Right hindlimb (tissue), 1 donor: Measurements from ENCODE around the gene CD40.
"Not testable (repeated sequence)": the region's sequence is repeated elsewhere in the genome, so short reads cannot be mapped to it uniquely, and the experiment has no call there.

Experiments used
- DNase-seq: peaks from one replicate; pipeline ENCODE4 v3.0.0-alpha.2; 2018

CD40 gene

DNA sequence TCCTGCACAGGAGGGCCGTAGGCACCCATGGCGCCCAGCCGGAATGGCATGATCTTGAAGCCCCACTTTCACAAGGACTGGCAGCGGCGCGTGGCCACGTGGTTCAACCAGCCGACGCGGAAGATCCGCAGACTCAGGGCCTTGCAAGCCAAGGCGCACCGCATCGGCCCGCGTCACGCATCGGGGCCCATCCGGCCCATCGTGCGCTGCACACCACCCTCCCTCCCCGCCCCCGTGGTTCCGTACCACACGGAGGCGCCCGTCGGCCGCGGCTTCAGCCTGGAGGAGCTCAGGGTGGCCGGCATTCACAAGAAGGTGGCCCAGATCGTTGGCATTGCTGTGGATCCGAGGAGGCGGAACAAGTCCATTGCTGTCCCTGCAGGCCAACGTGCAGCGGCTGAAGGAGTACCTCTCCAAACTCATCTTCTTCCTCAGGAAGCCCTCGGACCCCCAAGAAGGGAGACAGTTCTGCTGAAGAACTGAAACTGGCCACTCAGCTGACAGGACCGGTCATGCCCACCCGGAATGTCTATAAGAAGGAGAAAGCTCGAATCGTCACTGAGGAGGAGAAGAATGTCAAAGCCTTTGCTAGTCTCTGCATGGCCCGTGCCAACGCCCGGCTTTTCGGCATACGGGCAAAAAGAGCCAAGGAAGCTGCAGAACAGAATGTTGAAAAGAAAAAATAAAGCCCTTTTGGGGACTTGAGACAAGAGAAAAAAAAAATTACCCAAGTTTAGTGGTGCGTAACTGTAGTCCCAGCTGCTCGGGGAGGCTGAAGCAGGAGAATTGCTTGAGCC, 18.4 kb upstream of the CD40 start:
- DNase-seq, result no peak

DNA sequence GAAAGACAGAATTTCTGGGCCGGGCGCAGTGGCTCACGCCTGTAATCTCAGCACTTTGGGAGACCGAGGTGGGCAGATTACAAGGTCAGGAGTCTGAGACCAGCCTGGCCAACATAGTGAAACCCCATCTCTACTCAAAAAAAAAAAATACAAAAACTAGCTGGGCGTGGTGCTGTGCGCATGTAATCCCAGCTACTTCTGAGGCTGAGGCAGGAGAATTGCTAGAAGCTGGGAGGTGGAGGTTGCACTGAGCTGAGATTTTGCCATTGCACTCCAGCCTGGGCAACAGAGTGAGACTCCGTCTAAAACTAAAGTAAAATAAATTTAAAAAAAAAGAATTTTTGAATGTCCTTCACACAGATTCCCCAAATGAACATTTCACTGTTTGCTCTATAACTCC, 17.7 kb upstream of the CD40 start:
- DNase-seq, result not testable (repeated sequence)

DNA sequence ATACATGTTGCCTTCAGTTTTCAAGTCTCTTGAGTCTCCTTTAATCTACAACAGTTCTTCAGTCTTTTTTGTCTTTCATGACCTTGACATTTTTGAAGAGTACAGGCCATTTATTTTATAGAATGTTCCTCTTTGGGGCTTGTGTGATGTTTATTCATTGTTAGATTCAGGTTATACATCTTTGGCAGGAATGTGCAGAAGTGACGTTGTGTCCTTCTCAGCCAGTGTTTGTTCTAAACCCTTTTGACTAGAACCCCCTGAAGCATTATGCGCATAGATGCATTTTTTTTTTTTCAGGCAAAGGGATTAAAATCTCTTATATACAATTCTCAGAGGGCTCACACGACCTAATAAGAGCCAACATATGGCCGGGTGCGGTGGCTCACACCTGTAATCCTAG, 17.1 kb upstream of the CD40 start:
- no peak for DNase-seq

DNA sequence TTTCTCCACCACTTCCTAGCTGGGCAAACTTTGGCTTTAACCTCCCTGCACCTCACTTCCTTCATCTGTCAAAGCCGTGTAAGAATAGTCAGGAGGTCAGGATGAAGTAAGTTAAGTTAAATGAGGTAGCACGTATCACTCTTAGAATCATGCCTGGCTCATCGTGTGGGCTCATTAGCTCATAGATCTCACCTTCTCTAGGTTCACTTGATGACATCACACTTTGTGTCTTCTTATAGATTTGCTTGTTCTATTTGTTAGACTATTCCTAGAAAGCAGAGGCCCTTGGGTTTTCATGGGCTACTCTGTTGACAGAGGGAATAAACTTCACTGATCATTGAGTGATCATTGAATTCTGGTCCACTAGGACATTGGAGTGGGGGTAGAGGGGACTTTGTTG, 16.2 kb upstream of the CD40 start:
- DNase-seq, result no peak

DNA sequence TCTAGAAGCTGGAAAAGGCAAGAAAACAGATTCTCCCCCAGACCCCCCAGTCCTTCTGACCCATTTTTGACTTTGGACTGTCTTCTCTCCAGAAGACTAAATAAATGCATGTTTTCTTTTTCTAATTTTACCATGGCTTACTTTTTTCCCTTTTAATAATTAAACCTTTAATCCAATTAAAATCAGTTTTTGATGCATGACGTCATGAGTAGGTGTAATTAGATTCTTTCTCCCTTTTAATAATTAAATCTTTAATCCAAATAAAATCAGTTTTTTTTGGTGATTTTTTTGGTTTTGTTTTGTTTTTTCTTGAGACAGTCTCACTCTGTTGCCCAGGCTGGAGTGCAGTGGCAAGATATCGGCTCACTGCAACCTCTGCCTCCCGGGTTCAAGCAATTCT, 15.2 kb upstream of the CD40 start:
- DNase-seq, result no peak

DNA sequence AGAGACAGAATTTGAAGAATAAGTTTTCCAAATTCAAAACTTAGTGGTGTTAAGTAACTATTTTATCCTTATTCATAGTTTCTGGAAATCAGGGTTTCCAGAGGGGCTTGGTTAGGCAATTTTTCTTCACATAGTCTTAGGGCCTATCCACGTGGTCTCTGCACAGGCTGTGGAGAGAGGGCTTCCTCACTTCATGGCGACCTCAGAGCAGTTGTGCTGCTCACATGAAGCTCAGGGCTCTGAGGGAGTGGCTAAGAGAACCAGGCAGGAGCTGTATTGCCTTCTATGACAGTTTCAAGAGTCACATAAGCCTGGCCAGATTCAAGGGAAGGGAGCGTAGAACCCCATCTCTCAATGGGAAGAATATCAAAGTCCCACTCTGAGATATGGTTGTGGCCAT, 13.9 kb upstream of the CD40 start:
- DNase-seq, result no peak

DNA sequence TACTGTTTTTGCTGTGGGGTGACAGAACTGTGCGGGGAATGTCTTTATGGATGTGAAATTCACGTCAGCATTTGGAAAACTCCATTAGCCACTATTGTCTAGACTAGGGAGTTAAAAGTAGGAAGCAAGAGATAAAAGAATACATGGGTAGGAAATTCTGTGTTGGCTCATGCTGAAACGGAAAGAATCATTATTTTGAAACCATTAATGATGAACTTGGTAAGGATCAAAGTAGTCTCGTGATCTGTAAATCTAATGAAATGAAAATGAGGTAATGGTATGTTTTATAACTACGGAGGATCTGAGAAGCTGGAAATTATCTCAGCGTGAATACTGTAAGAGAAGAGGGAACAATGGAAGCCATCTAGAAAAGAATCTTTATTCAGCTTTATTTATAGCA, 11.1 kb upstream of the CD40 start:
- DNase-seq, result no peak

DNA sequence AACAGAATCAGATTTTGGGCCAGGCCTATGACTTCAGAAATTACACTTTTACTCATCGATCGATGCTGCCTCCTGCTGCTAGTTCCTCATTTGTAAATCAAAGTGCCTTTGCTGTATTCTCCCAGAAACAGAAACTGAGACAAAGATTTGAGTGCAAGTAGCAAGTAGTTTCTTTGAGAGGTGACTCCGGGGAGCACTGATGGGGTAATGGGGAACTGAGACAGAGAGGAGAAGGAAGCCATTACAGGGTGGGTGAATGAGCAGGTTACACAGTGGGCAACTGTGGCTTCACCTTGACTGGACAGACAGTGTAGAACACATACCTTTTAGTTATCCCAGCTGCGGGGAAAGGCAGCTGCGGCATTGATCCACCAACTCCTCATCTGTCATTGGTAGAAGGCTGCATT, 9.7 kb upstream of the CD40 start:
- DNase-seq, result no peak

DNA sequence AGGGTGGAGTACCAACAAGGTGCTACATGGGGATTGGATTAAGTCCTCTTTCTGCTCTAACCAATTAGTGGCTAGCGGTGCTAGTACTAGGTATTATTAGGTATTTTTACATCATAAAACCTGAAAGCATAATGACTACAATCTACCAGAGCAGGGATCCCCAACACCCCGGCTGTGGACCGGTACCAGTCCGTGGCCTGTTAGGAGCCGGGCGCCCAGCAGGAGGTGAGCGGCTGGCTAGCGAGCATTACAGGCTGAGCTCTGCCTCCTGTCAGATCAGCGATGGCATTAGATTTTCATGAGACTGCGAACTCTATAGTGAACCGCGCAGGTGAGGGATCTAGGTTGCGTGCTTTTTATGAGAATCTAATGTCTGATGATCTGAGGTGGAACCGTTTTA, 9.1 kb upstream of the CD40 start:
- DNase-seq, result no peak

DNA sequence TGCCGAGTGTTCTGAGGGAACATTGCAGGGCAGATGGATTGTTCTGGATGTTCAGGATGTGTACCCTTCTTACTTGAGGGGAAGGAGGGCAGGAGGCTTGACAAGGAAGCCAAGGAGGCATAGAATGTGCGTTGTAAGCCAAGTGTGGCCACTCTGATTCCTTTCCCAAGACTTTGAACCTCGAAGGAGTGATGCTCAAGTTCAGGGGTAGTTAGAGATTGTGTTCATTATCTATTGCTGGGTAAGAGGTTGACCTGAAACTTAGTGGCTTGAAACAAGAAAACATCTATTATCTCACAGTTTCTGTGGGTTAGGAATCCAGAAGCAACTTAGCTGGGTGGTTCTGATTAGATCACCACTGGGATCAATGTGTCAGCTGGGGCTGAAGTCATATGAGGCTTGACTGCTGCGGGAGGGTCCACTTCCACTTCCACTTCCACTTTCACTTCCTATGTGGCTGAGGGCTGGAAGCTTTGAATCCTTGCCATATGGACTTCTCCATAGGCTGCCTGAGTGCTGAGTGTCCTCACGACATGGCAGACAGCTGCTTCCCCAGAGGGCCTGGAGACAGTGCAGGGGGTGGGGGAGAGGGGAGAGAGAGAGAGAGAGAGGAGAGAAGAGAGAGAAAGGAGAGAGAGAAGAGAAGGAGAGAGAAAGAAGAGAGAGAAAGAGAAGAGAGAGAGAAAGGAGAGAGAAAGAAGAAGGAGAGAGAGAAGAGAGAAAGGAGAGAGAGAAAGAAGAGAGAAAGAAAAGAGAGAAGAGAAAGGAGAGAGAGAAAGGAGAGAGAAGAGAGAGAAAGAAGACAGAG, 6.9 kb upstream of the CD40 start:
- DNase-seq, result no peak

DNA sequence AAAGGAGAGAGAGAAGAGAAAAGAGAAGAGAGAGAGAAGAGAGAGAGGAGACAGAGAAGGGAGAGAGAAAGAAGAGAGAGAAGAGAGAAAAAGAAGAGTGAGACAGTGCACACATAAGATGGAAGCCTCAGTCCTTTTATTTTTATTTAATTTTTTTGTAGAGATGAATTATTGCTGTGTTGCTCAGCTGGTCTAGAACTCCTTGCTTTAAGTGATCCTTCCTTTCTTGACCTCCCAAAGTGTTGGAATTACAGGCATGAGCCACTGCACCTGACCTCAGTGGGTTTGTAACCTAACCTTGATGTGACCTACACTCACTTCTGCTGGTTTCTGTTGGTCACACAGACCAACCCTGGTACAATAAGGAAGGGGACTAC, 6.3 kb upstream of the CD40 start:
- DNase-seq, result no peak

DNA sequence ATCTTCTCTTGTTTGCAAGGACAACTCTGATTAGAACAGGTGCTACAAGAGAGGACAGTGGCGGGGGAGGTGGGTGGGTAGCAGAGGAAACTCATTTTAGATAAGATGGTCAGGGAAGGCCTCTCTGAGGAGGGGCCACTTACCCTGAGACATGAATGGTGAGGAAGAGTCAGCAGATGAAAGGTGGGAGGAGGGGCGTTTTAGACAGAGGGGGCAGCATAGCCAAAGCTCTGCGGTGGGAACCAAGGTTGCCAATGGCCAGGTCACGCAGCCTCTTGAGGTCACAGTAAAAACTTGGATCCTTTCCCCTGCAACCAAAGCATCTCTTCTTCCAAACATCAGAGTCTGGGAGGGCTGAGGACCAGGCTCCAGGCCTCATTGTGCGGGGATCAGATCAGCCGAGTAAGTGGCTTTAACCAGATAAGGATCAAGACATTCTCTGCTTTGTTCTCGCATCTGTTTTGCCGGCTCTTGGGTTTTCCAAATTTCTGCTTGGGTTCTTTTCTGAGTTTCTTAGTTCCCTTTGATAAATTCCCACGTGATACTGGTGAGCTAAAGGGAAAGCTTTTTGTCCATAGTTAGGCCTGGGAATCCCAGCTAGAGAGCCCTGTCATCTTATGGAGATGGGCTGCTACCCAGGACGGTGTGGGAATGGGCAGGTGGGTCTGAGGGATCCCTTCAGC, 5.5 kb upstream of the CD40 start:
- no peak for DNase-seq

DNA sequence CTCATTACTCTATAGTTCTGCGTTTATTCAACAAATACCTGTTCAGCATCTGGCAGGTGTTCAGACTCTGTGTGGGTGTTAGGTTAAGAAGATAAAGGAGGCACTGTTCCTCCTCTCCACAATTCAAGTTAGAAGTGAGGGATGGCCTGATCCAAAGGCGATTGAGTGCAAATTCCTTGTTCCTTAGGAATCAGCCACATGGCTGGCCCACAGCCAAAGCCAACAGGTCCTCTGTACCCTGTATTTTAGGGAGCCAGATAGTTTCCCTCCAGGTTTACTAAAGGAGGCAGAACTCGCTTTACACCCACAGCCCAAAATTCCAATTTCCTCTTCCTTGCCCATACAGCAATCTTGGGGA, 5.0 kb upstream of the CD40 start:
- no peak for DNase-seq

DNA sequence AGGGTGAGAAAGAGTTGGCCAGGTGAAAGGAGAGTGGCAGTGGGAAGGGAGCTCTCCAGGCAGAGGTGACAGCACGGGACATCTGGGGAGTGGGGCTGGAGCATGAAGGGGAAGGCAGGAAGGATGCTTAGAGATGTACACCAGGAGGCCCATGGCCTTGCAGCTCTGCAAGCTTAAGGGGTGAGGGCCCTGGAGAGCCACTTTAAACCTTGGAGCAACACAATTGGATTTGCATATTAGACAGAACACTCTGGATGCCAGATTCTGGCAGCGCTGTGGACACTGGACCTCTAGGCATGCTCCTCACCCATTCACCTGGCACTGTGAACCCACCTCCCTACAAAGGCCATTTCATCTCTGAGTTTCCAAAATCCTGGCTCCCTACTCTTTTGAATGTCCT, 3.7 kb upstream of the CD40 start:
- DNase-seq, result no peak

DNA sequence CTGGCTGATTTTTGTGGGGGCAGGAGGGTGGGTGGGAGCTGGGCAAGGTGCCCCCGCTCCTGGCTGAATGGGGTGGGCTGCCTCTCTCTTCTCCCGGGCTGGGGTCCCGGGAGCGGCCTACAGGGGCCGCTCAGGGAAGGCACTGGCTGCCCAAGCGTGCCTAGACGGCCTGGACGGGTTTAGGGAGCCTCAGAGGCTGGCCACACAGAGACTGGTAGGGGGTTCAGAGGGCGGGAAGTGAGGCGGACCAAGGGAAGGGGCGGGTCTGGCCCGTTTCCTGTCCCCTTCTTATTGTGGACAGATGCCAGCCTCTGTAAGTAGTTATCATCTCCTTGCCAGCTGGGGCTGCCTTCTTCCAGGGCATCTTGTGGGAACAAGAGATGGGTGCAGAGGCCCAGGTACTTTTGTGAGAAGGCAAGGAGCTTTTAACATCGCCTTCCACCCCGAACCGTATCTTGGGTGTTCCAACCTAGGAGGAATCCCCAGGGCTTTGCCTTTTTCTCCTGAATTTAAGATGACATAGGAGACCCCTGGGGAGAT, 437 bp downstream of the CD40 start:
- DNase-seq, result no peak

DNA sequence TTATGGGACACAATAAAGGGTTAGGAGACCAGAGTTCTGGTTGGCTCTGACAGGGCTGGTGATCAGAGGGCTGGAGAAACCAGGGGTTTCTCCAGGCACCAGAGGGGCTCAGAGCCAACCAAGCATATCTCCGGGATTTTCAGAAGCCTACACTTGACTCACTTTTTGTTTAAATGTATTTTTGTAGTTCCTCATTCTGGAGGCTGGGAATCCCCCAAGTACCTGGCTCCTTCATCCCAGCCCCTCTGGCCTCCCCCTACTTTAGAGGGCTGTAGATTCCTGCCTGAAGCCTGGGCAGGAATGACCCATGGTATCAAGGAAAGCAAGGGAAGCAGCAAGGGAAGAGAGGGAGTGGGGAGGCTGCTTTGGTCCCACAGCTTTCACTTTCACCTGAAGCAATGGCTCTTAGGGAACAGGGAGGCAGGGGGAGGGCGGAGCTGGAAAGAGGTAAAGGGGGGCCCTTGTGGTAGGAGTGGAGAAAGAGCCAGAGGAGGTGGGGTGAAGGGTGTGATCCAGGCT, 973 bp downstream of the CD40 start:
- DNase-seq, result no peak

DNA sequence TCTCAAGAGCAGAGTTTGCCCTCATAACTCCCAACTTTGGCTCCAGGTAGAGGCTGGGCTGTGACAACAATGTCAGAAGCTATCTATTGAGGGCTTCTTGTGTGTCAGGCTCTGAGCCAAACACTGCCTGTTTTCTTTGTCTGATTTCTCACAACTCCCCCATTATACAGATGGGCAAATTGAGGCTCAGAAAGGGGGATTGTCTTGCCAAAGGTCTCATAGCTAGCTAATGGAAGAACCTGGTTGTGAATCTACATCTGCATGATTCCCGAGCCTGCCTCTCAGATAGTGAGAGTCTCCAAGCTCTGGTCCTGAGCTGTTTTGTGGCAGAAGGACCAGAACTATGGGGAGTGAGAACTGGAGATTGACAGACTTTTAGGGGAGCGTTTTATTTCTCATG, 1.4 kb downstream of the CD40 start:
- DNase-seq, result no peak

DNA sequence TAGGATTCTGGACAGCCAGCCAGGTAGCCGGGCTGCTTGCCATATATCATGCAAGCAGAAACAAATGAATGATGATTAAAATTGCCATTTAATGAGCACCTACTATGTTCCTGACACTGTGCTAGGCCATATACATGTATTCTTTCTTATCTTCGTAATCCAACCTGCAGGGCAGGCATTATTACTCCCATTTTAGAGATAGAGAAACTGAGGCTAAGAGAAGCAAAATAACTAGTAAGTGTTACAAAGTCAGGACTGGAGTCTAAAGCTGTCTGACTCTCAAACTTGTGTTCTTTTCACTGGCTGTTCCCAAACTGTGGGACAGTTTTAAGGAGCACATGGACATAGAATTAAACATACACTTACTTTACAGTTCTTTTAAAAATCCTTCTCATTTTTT, 2.0 kb downstream of the CD40 start:
- no peak for DNase-seq

DNA sequence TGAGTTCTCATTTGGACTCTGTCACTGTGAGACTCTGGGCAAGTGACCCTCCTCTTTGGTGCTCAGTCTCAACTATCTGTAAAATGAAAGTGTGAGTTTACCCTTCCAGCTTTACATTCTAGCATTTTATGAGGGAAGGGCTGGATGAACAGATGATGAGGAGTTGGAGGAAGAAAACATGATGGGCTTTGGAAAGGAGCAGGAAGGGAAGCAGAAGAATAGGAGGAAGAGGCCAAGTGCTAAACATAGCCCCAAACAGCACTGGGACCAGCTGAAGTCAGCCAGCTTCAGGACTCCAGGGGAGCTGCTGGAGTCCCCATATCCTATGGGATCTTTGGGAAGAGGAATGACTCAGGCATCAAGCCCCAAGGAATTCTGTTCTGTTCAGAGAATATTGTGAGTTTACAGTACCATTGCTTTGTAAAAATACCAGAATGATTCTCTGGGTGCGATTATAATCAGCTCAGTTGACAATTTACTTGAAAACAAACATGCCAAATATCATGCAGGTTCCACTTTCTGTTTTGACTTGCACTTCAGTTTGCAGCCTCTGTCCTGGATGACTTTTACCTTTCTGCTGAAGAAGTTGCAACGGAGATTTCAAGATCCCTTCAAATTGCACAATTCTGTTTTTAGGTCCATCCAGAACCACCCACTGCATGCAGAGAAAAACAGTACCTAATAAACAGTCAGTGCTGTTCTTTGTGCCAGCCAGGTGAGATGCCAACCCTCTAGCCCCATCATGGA, 3.2 kb downstream of the CD40 start:
- no peak for DNase-seq

DNA sequence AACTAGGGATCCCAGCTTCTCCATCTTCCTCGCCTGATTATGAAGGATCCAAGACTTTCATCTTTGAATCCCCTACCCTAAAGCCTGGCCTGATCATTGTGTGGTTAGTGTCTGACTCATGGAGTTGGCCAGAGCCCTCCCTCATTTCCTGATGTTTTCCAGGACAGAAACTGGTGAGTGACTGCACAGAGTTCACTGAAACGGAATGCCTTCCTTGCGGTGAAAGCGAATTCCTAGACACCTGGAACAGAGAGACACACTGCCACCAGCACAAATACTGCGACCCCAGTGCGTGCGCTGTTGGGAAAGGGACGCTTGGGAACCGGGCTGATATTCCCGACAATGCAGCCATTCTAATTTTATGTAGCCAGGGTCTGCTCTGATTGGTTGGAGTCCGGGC, 4.0 kb downstream of the CD40 start:
- DNase-seq, result no peak

DNA sequence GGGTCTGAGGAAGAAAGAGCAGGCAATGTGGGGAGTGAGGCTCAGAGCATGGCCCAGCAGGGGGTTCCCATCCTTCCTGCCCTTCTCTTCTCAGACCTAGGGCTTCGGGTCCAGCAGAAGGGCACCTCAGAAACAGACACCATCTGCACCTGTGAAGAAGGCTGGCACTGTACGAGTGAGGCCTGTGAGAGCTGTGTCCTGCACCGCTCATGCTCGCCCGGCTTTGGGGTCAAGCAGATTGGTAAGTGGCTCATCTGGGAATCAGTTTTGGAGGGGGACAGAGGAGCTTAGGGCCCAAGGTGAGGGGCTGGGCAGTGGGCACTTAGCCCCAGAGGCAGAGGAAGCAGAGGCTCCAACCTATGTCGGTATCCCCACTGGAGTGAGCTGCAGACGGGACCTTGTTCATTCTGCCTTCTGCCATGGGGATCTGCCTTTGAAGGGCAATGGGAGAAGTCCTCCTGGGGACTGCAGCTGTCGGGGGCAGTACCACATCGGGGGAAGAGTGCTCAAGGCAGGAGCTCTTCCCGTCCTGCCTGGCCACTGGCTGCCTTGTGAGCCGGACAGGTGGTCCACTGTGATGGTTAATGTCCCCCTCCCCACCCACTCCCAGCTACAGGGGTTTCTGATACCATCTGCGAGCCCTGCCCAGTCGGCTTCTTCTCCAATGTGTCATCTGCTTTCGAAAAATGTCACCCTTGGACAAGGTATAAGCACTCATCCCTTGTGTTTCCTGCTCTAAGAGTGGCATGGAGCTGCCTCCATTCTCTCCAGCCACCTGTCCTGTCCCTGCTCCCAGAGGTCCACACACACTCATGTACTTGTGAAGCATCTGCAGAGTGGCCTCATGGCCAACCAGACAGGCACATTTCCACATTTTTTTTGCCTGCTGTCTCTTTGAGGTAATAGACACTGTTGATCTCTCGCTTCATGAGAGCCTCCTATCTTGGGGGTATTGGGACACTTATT, 4.7 kb downstream of the CD40 start:
- no peak for DNase-seq
